Smooth muscle cell (in vitro differentiated cells): Measurements from ENCODE around the gene LY9. TPM values are rescaled to one million over a fixed set of nuclear protein-coding genes. Genes with fewer than 3 reads are reported as not detected.

ENCODE experiments used
- DNase-seq: peaks from one replicate; lab custom pipeline; 2025; ENCODE audit not compliant: unreplicated experiment; lab: John Stamatoyannopoulos, UW
- H2AFZ ChIP-seq: fragments of 200-600 bp; sonication (generic); 2 replicates; pipeline ENCODE4 v1.6.0; 2016; ENCODE audit warnings: antibody characterized with exemption, low read depth, mild to moderate bottlenecking
- H3F3A ChIP-seq: fragments of 200-600 bp; sonication (generic); 2 replicates; pipeline ENCODE4 v1.6.0; 2017; ENCODE audit warnings: antibody characterized with exemption, low read depth
- H3K27ac ChIP-seq: fragments of 200-600 bp; sonication (generic); 2 replicates; pipeline ENCODE4 v1.5.1; 2016; ENCODE audit warnings: low read depth, mild to moderate bottlenecking
- H3K27me3 ChIP-seq: fragments of 200-600 bp; sonication (generic); 2 replicates; pipeline ENCODE4 v1.6.1; 2016; ENCODE audit warnings: low read depth, mild to moderate bottlenecking
- H3K36me3 ChIP-seq: fragments of 200-600 bp; sonication (generic); 2 replicates; pipeline ENCODE4 v1.5.1; 2016; ENCODE audit warnings: low read depth
- H3K4me1 ChIP-seq: fragments of 200-600 bp; sonication (generic); 2 replicates; pipeline ENCODE4 v1.5.1; 2016; ENCODE audit warnings: low read depth
- H3K4me2 ChIP-seq: fragments of 200-600 bp; sonication (generic); 2 replicates; pipeline ENCODE4 v1.6.0; 2016; ENCODE audit warnings: mild to moderate bottlenecking
- H3K4me3 ChIP-seq: fragments of 200-600 bp; sonication (generic); 2 replicates; pipeline ENCODE4 v1.5.1; 2016; ENCODE audit warnings: mild to moderate bottlenecking
- H3K79me2 ChIP-seq: fragments of 200-600 bp; sonication (generic); 2 replicates; pipeline ENCODE4 v1.6.0; 2016; ENCODE audit warnings: low read depth, mild to moderate bottlenecking
- H3K9ac ChIP-seq: fragments of 200-600 bp; sonication (generic); 2 replicates; pipeline ENCODE4 v1.6.0; 2016; ENCODE audit warnings: low read depth
- H3K9me3 ChIP-seq: fragments of 200-600 bp; sonication (generic); replicated peaks from 2 replicates; pipeline ENCODE4 v1.5.1; 2016; ENCODE audit warnings: low read depth
- H4K20me1 ChIP-seq: fragments of 200-600 bp; sonication (generic); 2 replicates; pipeline ENCODE4 v1.6.0; 2016; ENCODE audit warnings: low read depth
- CTCF ChIP-seq: fragments of 200-600 bp; sonication (generic); IDR thresholded peaks from 2 replicates; pipeline ENCODE4 v1.5.1; 2017; ENCODE audit warnings: borderline replicate concordance, mild to moderate bottlenecking, antibody characterized with exemption; ENCODE audit not compliant: insufficient read depth, poor library complexity, severe bottlenecking
- WGBS: methylation state at CpG from one replicate; pipeline ENCODE4 v1.1.7; 2016; ENCODE audit warnings: low lambda C conversion rate; 5-methylcytosine and 5-hydroxymethylcytosine counted together
- polyA plus RNA-seq: library from polyadenylated mRNA; unstranded; fragments of >200 nt; fragmentation: Nextera tagmentation; extraction: Ambion mirVana; gene quantifications from 2 replicates; pipeline ENCODE4 v1.2.1, GENCODE V29; 2016
- total RNA-seq: library from RNA; depleted of rRNA; stranded (reverse); fragments of >200 nt; gene quantifications from 2 replicates; pipeline ENCODE4 v1.2.3, GENCODE V29; 2014

The LY9 gene
- total and polyA plus RNA-seq, 2 experiments from 2014 or later: not detected

GRCh38 chr1:160860840-160861505 is 65.0 kb downstream of the LY9 start:
- Histone ChIP-seq H3K4me1 (no peaks in the 10 kb centered on the region), H3F3A (no peaks in the 10 kb centered on the region), H3K4me2 (no peak overlapping the region), H3K36me3 (no peaks in the 10 kb centered on the region), H3K27ac (no peak overlapping the region), H3K9me3 (no peaks in the 10 kb centered on the region), H4K20me1 (no peaks in the 10 kb centered on the region), H3K9ac (no peak overlapping the region), H3K79me2 (no peaks in the 10 kb centered on the region), H3K27me3 (no peaks in the 10 kb centered on the region), H2AFZ (no peak overlapping the region), H3K4me3 (no peak overlapping the region)
- WGBS: 95% methylated on average over 5 of the region's 5 CpGs
- no peak for DNase-seq
- TF ChIP-seq CTCF: no peak

- H3K36me3 ChIP-seq: no peaks in the 10 kb centered on the region
- H3K9ac ChIP-seq: no peak within 1 kb of the TSS
- 52% methylated on average over 12 of the region's 12 CpGs for WGBS
- H3K9me3 ChIP-seq: no peaks in the 10 kb centered on the region
- peak within 1 kb of the TSS; percentile 17 for H3K4me2 ChIP-seq
- H3K79me2 ChIP-seq: no peaks in the 10 kb centered on the region
- no peak within 1 kb of the TSS for H3K27ac ChIP-seq
- no peak within 1 kb of the TSS for H2AFZ ChIP-seq
- no peaks in the 10 kb centered on the region for H3K4me1 ChIP-seq
- no peaks in the 10 kb centered on the region for H4K20me1 ChIP-seq
- no peak within 1 kb of the TSS for H3K4me3 ChIP-seq
- H3F3A ChIP-seq: no peaks in the 10 kb centered on the region
- no peaks in the 10 kb centered on the region for H3K27me3 ChIP-seq
- TF ChIP-seq CTCF: no peak
- DNase-seq: no peak
These were observed 66.5 kb downstream of the LY9 start, which contains the start of gene CD244 for GRCh38 chr1:160862203-160863060. TSS of gene CD244 (minus strand) at chr1:160862887. CDS start at chr1:160862677, 210 bp downstream.

DNA sequence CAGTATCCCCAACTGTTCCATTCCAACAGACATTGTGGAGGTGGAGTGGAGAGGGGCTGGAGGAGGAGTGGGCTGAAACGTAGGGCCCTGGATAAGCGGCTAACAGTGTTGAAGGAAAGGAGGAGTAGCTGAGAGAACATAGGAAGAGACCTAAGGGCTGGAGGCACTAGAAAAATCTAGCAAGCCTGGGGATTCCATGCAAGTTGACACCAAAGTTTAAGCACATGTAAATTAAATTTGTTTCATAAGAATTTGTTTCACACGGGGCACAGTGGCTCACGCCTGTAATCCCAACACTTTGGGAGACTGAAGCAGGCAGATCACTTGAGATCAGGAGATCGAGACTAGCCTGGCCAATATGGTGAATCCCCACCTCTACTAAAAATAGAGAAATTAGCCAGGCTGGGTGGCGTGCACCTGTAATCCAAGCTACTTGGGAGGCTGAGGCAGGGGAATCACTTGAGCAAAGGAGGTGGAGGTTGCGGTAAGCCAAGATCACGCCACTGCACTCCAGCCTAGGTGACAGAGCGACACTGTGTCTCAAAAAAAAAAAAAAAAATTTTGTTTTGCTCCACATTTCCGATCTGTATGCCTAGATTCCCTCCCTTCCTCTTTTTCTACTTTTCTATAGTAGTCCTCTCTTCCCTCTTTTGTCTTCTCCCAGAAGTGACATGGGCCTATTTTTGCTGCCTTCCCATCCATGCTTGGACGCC is 67.2 kb downstream of the LY9 start:
- Histone ChIP-seq H2AFZ (no peak overlapping the region), H3K4me3 (no peak overlapping the region), H3K36me3 (no peaks in the 10 kb centered on the region), H3K9ac (no peak overlapping the region), H3K4me2 (no peak overlapping the region), H3K4me1 (no peaks in the 10 kb centered on the region), H3K27ac (no peak overlapping the region), H3K79me2 (no peaks in the 10 kb centered on the region), H3F3A (no peaks in the 10 kb centered on the region), H3K9me3 (no peaks in the 10 kb centered on the region), H4K20me1 (no peaks in the 10 kb centered on the region), H3K27me3 (no peaks in the 10 kb centered on the region)
- no peak for TF ChIP-seq CTCF
- no peak for DNase-seq
- WGBS: 89% methylated on average over 11 of the region's 11 CpGs
